Dendritic cell treated with granulocyte-macrophage colony-stimulating factor and Interleukin-4, amounts not matched to agents 40 ng/mL and 50 ng/mL, for 4 days (primary cell): ENCODE measurements around the gene CPNE6.

Experiments used
- H3K27ac Mint-ChIP-seq: one replicate; pipeline ENCODE4 v1.8.0; 2022; ENCODE audit warnings: mild to moderate bottlenecking, mixed read lengths
- H3K27me3 Mint-ChIP-seq: one replicate; pipeline ENCODE4 v1.8.0; 2022; ENCODE audit warnings: mild to moderate bottlenecking, mixed read lengths
- H3K36me3 Mint-ChIP-seq: one replicate; pipeline ENCODE4 v1.8.0; 2022; ENCODE audit warnings: low read depth, mixed read lengths
- H3K4me1 Mint-ChIP-seq: one replicate; pipeline ENCODE4 v1.8.0; 2022; ENCODE audit warnings: low read depth, mixed read lengths
- H3K4me3 Mint-ChIP-seq: one replicate; pipeline ENCODE4 v1.8.0; 2022; ENCODE audit warnings: mild to moderate bottlenecking, moderate library complexity, mixed read lengths
- H3K9me3 Mint-ChIP-seq: one replicate; pipeline ENCODE4 v1.8.0; 2022; ENCODE audit warnings: mixed read lengths
- intact Hi-C: fragments of 100-400 bp; cut with micrococcal nuclease; formaldehyde crosslinking; loops from one replicate; pipeline ENCODE4 v1.15.0; 2022

CPNE6 gene

DNA sequence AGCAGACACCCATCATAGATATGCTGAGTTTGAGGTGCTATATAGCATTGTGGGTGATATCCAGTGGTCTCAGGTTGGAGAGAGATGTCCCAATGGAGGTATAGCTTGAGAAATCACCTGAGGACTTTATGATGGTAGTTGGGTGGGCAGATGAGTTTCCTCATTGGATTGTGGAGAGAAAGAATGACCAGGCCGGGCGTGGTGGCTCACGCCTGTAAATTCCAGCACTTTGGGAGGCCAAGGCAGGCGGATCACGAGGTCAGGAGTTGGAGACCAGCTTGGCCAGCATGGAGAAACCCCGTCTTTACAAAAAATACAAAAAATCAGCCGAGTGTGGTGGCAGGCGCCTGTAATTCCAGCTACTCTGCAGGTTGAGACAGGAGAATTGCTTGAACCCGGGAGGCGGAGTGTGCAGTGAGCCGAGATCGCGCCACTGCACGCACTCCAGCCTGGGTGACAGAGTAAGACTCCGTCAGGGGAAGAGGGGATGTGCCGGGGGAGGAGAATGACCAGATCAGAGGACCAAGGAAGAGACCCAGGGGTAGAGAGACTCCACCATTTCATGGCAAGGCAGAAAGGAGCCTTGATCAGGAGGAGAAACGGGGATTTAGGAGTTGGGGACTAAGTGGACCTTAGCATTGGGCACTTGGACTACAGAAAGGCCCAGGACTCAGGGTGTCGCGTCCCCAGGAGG, 22.0 kb downstream of the CPNE6 start:
- H3K27ac Mint-ChIP-seq = peak overlapping the region; percentile 88
- no peaks in the 10 kb centered on the region for H3K9me3 Mint-ChIP-seq
- H3K36me3 Mint-ChIP-seq = peaks cover 39% of the 10 kb centered on the region
- peak overlapping the region; percentile 90 for H3K4me3 Mint-ChIP-seq
- H3K4me1 Mint-ChIP-seq = peaks cover 55% of the 10 kb centered on the region
- intact Hi-C loops = loop anchor here (5.0 kb wide), 1 partner anchor 521 kb away; no protein-coding TSS in a partner anchor
- H3K27me3 Mint-ChIP-seq = no peaks in the 10 kb centered on the region

DNA sequence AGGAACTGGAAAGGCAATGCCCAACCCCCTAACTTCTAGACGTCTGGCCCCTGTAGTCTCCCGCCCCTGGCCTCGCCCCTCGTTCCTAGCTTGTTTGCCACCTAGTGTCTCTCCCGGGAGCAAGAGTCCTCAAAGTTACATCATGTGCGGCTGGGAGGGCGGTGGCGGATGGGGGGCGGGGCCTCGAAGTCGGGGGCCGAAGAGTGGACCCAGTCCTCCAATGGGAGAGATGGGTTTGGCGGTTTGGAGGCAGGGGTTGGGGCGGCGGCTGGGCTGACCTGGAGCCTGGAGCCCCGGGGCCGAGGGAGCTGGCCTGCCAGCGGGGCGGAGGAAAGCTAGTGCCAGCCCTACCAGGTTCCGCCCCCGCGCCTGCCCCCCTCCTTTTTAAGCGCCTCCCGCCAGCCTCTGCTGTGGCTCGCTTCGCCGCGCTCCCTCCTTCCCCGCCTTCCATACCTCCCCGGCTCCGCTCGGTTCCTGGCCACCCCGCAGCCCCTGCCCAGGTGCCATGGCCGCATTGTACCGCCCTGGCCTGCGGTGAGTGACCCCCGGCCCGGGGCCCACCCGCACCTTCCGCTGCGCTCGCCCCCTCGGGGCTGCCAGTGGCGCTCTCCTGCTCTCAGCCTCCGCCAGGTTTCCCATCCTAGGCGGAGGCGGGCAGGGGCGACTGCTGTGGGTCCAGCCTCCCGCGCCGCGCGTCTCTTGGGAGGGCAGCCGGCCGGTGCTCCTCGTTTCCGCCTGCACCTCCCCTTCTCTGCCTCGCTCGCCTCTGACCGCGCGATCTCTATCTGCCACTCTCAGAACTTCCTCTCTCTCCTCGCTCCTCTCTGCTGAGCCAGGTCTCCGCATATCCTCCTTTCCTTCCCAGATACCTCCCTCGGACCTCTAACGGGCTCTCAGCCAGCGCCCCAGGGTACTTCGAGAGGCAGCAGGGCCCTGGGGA, 22.8 kb downstream of the CPNE6 start, which contains the start of gene PCK2:
TSS of gene PCK2 (plus strand) at position 411 of the 940 bp plus-strand sequence. CDS start at position 506, 95 bp downstream.
- H3K4me3 Mint-ChIP-seq = peak within 1 kb of the TSS; percentile 90
- intact Hi-C loops = loop anchor here (1.0 to 5.0 kb wide), 3 partner anchors 20 to 522 kb away; partner anchors contain the start of genes DCAF11, IRF9 and NRL

DNA sequence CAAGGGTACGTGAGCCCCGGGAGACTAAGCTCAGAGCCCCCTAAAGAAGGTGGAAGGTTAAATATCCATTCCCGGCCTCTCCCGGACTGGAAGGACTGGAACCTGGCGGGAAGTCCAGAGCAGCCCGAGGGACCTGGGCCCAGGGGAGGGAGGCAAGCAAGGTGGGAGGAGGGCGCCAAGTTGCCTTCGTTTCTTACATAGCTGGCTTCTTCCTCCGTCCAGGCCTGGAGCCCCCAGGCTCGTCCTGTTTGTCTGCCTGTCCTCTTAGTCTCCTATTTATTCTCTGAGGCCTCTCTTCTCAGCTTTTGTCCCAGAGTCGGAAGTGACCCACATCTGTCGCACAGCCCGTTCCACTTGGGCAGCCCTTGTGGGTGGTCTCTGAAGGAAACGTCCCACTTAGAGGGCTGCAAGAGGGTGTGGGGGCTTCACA, 23.5 kb downstream of the CPNE6 start:
- peak overlapping the region; percentile 90 for H3K4me3 Mint-ChIP-seq
- peaks cover 70% of the 10 kb centered on the region for H3K4me1 Mint-ChIP-seq
- H3K27me3 Mint-ChIP-seq = no peaks in the 10 kb centered on the region
- no peaks in the 10 kb centered on the region for H3K9me3 Mint-ChIP-seq
- intact Hi-C loops = loop anchor here (1.0 to 5.0 kb wide), 3 partner anchors 19 to 523 kb away; partner anchors contain the start of genes DCAF11, IRF9 and NRL
- H3K36me3 Mint-ChIP-seq = peaks cover 54% of the 10 kb centered on the region
- H3K27ac Mint-ChIP-seq = peak overlapping the region; percentile 88

More for the DNA sequence above, 22.8 kb downstream of the CPNE6 start, which contains the start of gene PCK2:
- no peaks in the 10 kb centered on the region for H3K27me3 Mint-ChIP-seq
- H3K4me1 Mint-ChIP-seq = peaks cover 63% of the 10 kb centered on the region
- no peaks in the 10 kb centered on the region for H3K9me3 Mint-ChIP-seq
- H3K27ac Mint-ChIP-seq = peak within 1 kb of the TSS; percentile 88
- peaks cover 47% of the 10 kb centered on the region for H3K36me3 Mint-ChIP-seq

DNA sequence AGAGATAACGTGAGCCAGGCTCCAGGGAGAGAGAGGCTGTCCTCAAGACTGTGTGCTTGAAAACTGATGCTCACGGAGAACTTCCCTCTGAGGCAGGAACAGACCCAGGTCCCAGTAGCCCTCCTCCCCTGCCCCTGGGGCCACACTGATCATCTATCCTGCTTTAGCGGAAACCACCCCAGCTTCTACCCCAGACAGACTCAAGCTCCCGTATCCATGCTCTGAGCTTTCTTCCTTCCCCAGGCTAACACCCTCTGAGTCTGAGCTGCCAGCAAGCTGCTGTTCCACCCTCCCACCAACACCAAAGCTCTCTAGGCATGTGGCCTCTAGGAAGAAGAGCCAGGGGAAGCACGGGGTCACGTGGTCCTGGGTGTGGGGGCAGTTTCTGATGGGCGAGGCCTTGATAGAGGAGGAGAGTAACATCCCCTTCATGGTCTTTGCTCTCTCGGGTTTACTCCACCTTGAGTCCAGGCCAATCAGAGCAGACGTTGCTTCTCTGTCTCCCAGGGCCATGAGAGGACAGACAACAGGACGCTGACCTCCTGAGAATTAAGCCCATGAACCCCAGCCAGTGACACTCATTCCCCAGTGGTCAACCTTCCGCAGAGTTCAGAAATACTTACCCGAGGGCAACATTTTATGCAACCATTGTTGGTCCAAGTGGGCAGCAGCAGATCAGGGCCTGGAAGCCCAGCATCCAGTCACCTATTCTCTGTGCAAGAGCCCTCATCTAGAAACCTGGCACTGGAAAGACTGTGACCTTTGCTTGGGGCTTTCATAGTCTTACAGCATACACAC, 24.1 kb downstream of the CPNE6 start:
- Mint-ChIP-seq H3K27me3 (no peaks in the 10 kb centered on the region), H3K36me3 (peaks cover 60% of the 10 kb centered on the region), H3K9me3 (no peaks in the 10 kb centered on the region), H3K4me3 (peak overlapping the region; percentile 90), H3K4me1 (peaks cover 73% of the 10 kb centered on the region), H3K27ac (peak overlapping the region; percentile 88)
- intact Hi-C loops = no loop called here

DNA sequence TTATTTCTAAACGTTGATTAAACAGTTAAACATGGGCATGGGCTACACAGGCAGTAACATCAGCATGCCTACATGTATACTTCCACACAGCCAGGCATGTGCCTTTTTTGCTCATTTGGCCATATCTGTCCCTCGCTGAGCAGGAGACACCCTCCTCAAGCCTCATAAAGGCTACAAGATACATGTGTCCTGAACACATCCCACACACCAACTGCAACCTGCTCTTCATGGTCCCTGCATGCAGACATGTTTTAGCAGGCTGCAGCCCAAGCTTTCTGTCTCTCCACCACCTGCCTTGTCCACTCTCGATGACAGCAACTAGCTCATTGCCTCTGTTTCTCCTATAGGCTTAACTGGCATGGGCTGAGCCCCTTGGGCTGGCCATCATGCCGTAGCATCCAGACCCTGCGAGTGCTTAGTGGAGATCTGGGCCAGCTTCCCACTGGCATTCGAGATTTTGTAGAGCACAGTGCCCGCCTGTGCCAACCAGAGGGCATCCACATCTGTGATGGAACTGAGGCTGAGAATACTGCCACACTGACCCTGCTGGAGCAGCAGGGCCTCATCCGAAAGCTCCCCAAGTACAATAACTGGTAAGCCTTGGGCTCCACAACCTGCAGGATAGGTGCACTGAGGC, 25.3 kb downstream of the CPNE6 start:
- peak overlapping the region; percentile 41 for H3K27ac Mint-ChIP-seq
- no peaks in the 10 kb centered on the region for H3K9me3 Mint-ChIP-seq
- H3K4me3 Mint-ChIP-seq = no peak overlapping the region
- intact Hi-C loops = no loop called here
- H3K4me1 Mint-ChIP-seq = peaks cover 65% of the 10 kb centered on the region
- H3K36me3 Mint-ChIP-seq = peaks cover 72% of the 10 kb centered on the region
- no peaks in the 10 kb centered on the region for H3K27me3 Mint-ChIP-seq

DNA sequence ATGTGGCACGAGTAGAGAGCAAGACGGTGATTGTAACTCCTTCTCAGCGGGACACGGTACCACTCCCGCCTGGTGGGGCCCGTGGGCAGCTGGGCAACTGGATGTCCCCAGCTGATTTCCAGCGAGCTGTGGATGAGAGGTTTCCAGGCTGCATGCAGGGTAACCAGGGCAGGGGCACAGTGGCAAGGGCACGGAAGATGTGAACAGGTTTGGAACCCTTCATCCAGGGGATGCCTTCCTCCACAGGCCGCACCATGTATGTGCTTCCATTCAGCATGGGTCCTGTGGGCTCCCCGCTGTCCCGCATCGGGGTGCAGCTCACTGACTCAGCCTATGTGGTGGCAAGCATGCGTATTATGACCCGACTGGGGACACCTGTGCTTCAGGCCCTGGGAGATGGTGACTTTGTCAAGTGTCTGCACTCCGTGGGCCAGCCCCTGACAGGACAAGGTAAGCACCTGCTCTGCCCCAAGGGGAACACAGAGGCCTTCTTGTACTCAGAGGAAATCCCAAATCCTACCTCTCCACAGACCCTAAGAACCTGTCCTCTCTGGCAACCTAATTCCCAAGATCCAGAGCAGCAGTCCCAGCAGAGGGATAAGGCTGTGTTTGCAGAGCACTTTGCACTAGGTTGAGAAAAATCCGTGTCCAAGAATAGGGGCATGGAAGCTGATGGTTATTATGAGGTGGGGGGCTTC, 27.0 kb downstream of the CPNE6 start:
- Mint-ChIP-seq H3K27ac (no peak overlapping the region), H3K4me1 (peaks cover 49% of the 10 kb centered on the region), H3K36me3 (peaks cover 86% of the 10 kb centered on the region), H3K27me3 (no peaks in the 10 kb centered on the region), H3K9me3 (no peaks in the 10 kb centered on the region), H3K4me3 (no peak overlapping the region)
- intact Hi-C loops = no loop called here

DNA sequence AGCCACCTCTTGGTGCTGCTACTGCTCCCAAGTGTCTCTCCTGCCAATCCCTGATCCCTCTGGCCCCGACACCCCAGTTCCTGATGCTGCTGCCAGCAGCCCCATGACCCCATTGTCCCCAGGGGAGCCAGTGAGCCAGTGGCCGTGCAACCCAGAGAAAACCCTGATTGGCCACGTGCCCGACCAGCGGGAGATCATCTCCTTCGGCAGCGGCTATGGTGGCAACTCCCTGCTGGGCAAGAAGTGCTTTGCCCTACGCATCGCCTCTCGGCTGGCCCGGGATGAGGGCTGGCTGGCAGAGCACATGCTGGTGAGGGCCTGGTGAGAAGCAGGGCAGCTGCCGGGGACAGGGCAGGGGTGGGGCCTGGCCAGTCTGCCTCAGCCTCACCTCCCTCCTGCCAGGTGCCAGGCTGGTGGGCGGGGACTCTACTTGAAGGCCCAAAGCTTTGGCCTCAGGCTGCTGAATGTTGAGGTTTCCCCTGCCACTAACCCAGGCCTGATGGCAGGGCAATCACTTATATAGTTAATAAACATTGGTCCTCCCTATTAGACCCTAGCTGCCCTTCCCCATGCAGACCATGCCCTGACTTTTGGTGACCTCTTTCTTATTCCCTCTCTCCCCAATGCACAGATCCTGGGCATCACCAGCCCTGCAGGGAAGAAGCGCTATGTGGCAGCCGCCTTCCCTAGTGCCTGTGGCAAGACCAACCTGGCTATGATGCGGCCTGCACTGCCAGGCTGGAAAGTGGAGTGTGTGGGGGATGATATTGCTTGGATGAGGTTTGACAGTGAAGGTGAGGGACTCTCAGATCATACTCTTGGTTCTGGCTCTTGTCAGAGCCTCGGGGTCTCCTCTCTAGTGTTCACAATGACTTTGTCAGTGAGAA, 27.8 kb downstream of the CPNE6 start:
- no peak overlapping the region for H3K4me3 Mint-ChIP-seq
- H3K27me3 Mint-ChIP-seq = no peaks in the 10 kb centered on the region
- H3K27ac Mint-ChIP-seq = no peak overlapping the region
- H3K9me3 Mint-ChIP-seq = no peaks in the 10 kb centered on the region
- peaks cover 94% of the 10 kb centered on the region for H3K36me3 Mint-ChIP-seq
- intact Hi-C loops = no loop called here
- peaks cover 44% of the 10 kb centered on the region for H3K4me1 Mint-ChIP-seq

DNA sequence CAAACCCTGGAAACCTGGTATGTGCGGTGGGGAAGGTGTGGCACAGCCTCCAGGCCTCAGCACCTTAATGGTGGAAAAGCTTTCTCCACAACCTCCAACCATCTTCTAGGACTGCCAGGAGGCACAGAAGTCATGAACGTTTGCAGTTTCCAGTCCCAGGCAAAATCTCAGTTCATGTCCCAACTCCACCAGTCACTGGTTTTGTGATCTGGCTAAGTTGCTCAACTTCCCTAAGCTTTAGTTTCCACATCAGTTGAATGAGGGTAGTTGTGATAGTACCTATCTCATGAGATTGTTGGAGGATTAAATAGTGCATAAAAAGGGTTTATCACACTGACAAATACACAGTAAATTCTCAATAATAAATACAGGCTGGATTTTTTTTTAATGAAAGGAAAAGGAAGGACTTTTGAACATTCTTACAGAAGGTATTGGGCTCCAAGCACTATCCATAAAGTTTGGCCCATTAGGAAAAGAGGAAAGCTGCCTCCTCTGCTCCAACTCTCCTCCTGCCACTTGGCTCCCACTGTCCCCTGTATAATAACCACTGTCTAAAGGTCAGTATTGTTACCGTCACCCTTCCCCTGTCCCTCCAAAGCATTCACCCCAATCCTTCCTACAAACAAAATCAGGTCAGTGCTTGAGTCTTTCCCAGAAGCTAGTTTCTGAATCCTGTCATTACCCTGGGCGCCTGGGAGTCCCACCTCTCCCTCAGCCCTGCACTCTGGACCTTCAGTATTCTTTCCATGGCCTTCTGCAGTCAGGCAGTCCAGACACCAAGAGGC, 29.0 kb downstream of the CPNE6 start:
- intact Hi-C loops = no loop called here
- Mint-ChIP-seq H3K27ac (no peak overlapping the region), H3K4me3 (no peak overlapping the region), H3K27me3 (no peaks in the 10 kb centered on the region), H3K36me3 (peaks cover 94% of the 10 kb centered on the region), H3K9me3 (no peaks in the 10 kb centered on the region), H3K4me1 (peaks cover 47% of the 10 kb centered on the region)

DNA sequence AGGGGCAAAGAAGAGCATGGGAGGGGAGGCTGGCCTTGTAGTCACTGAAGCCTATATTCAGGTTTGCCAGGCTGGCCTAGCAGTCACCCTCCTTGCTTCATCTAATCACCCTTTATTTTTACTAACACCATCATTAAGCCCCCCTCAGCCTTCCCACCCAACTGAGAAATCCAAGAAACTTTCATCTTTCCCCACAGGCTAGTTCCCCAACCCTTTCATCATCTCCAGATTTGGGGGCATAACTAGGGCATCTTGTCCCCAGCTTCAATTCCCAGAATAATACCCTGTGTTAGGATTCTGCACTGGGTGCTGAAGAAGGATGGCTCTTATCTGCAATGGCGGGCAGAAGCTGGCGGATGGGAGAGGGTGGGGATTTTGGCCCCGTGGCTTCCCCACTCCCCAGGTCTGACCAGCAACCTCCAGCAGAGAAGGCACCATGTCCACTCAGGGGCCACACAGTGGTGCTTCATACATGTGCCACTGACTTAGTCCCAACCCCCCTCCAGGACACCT, 29.7 kb downstream of the CPNE6 start:
- H3K36me3 Mint-ChIP-seq = peaks cover 89% of the 10 kb centered on the region
- H3K4me1 Mint-ChIP-seq = peaks cover 48% of the 10 kb centered on the region
- no peak overlapping the region for H3K27ac Mint-ChIP-seq
- H3K27me3 Mint-ChIP-seq = no peaks in the 10 kb centered on the region
- no peak overlapping the region for H3K4me3 Mint-ChIP-seq
- intact Hi-C loops = no loop called here
- H3K9me3 Mint-ChIP-seq = no peaks in the 10 kb centered on the region

DNA sequence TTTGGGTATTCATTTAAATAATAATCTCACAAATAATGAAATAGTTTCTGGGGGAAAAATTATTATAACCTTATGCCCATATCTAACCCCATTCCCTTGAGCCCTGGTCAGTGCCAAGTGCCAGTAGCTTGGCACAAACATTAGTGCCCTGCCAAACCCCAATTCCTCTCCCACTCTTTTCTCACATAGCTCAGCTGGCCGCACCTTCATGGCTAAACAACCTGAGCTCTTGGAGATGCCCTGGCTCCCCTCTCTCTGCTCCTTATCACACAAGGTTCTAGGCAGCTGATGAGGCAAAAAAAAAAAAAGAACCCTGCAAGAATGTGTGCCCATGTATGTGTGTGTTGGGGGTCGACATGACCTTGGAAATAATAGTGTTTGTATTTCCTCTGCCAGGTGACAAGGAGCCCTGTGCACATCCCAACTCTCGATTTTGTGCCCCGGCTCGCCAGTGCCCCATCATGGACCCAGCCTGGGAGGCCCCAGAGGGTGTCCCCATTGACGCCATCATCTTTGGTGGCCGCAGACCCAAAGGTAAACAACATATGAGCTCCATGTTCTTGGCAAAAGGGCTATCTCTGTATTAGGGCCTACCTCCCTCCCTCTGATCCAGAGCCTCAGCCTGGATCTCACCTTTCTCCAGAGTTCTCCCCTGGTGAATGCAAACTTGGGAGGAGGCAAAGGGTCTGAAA, 31.1 kb downstream of the CPNE6 start:
- H3K4me3 Mint-ChIP-seq = no peak overlapping the region
- H3K27ac Mint-ChIP-seq = no peak overlapping the region
- H3K27me3 Mint-ChIP-seq = no peaks in the 10 kb centered on the region
- intact Hi-C loops = no loop called here
- peaks cover 76% of the 10 kb centered on the region for H3K36me3 Mint-ChIP-seq
- no peaks in the 10 kb centered on the region for H3K9me3 Mint-ChIP-seq
- peaks cover 46% of the 10 kb centered on the region for H3K4me1 Mint-ChIP-seq

DNA sequence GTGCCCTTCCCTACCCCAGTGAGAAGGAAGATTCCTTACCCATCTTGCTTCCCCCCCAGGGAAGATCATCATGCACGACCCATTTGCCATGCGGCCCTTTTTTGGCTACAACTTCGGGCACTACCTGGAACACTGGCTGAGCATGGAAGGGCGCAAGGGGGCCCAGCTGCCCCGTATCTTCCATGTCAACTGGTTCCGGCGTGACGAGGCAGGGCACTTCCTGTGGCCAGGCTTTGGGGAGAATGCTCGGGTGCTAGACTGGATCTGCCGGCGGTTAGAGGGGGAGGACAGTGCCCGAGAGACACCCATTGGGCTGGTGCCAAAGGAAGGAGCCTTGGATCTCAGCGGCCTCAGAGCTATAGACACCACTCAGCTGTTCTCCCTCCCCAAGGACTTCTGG, 32.1 kb downstream of the CPNE6 start:
- H3K4me1 Mint-ChIP-seq = peaks cover 42% of the 10 kb centered on the region
- no peaks in the 10 kb centered on the region for H3K9me3 Mint-ChIP-seq
- no peak overlapping the region for H3K27ac Mint-ChIP-seq
- H3K4me3 Mint-ChIP-seq = no peak overlapping the region
- intact Hi-C loops = no loop called here
- H3K27me3 Mint-ChIP-seq = no peaks in the 10 kb centered on the region
- H3K36me3 Mint-ChIP-seq = peaks cover 66% of the 10 kb centered on the region
